OCI-LY3 (cell line): ENCODE measurements around the gene NDUFV3.

Experiments
- EZH2phosphoT487 ChIP-seq: fragments of 200-600 bp; shearing (Covaris generic); IDR thresholded peaks from 2 replicates; pipeline ENCODE4 v1.6.1; 2018; ENCODE audit warnings: antibody characterized with exemption, mixed run types, low read depth
- TF ChIP-seq, protein P1 (sequence below): fragments of 200-600, 300-600 bp; sonication (generic); IDR thresholded peaks from 2 replicates; pipeline ENCODE4 v1.5.1; 2014; ENCODE audit warnings: antibody characterized with exemption, low read length, low read depth

DNA sequence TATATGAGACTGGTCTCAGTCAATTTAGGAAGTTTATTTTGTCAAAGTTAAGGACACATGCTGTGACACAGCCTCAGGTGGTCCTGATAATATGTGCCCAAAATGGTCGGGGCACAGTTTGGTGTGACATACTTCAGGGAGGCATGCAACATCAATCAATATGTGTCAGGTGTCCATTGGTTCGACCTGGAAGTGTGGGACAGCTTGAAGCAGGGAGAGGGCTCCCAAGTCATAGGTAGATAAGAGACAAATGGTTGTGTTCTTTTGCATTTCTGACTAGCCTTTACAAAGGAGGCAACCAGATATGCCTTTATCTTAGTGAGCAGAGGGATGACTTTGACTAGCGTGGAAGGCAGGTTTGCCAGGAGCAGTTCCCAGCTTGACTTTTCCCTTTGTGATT is 36.9 kb downstream of the NDUFV3 start:
- TF ChIP-seq, protein P1, sequence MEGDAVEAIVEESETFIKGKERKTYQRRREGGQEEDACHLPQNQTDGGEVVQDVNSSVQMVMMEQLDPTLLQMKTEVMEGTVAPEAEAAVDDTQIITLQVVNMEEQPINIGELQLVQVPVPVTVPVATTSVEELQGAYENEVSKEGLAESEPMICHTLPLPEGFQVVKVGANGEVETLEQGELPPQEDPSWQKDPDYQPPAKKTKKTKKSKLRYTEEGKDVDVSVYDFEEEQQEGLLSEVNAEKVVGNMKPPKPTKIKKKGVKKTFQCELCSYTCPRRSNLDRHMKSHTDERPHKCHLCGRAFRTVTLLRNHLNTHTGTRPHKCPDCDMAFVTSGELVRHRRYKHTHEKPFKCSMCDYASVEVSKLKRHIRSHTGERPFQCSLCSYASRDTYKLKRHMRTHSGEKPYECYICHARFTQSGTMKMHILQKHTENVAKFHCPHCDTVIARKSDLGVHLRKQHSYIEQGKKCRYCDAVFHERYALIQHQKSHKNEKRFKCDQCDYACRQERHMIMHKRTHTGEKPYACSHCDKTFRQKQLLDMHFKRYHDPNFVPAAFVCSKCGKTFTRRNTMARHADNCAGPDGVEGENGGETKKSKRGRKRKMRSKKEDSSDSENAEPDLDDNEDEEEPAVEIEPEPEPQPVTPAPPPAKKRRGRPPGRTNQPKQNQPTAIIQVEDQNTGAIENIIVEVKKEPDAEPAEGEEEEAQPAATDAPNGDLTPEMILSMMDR: no peak
- no peak for TF ChIP-seq EZH2phosphoT487
